Stimulated activated CD4-positive, alpha-beta T cell treated with anti-CD3 and anti-CD28 coated beads, Interleukin-4, amount 100 ng/mL, for 48 hours (primary cell): Measurements from ENCODE around the gene EPB41L2.
A peak's percentile ranks its signal among the peaks of the same experiment; 100 is the strongest.
"Not testable (repeated sequence)": the region's sequence is repeated elsewhere in the genome, so short reads cannot be mapped to it uniquely, and the experiment has no call there.

ENCODE experiments used
- DNase-seq, 2 donors: peaks; one replicate each; pipeline ENCODE4 v3.0.0-alpha.2; 2020; ENCODE audit warnings: low read depth in 2 of 2

EPB41L2 gene

GRCh38 chr6:130945401-130945919, 117.6 kb downstream of the EPB41L2 start:
- no peak for DNase-seq

- DNase-seq: no peak
These were observed 118.6 kb downstream of the EPB41L2 start for GRCh38 chr6:130944486-130944885.

GRCh38 chr6:130943738-130944137, 119.3 kb downstream of the EPB41L2 start:
- DNase-seq: no peak

- not testable (repeated sequence) for DNase-seq
These were observed 120.3 kb downstream of the EPB41L2 start for GRCh38 chr6:130942752-130943151.

- DNase-seq: no peak
These were observed 125.0 kb downstream of the EPB41L2 start for GRCh38 chr6:130937942-130938604.

- no peak for DNase-seq
These were observed 126.1 kb downstream of the EPB41L2 start for GRCh38 chr6:130936933-130937332.

- DNase-seq: no peak
These were observed 127.1 kb downstream of the EPB41L2 start for GRCh38 chr6:130935978-130936377.

- no peak for DNase-seq
These were observed 128.0 kb downstream of the EPB41L2 start for GRCh38 chr6:130934848-130935585.

GRCh38 chr6:130933712-130934200, 129.3 kb downstream of the EPB41L2 start:
- no peak for DNase-seq

- DNase-seq: no peak
These were observed 130.1 kb downstream of the EPB41L2 start for GRCh38 chr6:130932921-130933320.

- DNase-seq: no peak
These were observed 130.6 kb downstream of the EPB41L2 start for GRCh38 chr6:130932438-130932837.

- DNase-seq: no peak
These were observed 131.4 kb downstream of the EPB41L2 start for GRCh38 chr6:130931683-130932082.

- no peak for DNase-seq
These were observed 133.9 kb downstream of the EPB41L2 start for GRCh38 chr6:130929036-130929678.

- no peak for DNase-seq
These were observed 134.7 kb downstream of the EPB41L2 start for GRCh38 chr6:130928158-130928912.

- no peak for DNase-seq
These were observed 135.7 kb downstream of the EPB41L2 start for GRCh38 chr6:130927305-130927704.

- DNase-seq: no peak
These were observed 139.7 kb downstream of the EPB41L2 start for GRCh38 chr6:130923350-130923749.

GRCh38 chr6:130922922-130923321, 140.1 kb downstream of the EPB41L2 start:
- no peak for DNase-seq

- DNase-seq: no peak
These were observed 142.1 kb downstream of the EPB41L2 start for GRCh38 chr6:130920969-130921368.

- no peak for DNase-seq
These were observed 144.9 kb downstream of the EPB41L2 start for GRCh38 chr6:130918171-130918570.

- not testable (repeated sequence) for DNase-seq
These were observed 147.4 kb downstream of the EPB41L2 start for GRCh38 chr6:130915606-130916005.

- peak in 1 of 2 donors; percentile 14 for DNase-seq
These were observed 149.9 kb downstream of the EPB41L2 start for GRCh38 chr6:130913120-130913519.

GRCh38 chr6:130912434-130912833, 150.6 kb downstream of the EPB41L2 start:
- DNase-seq: no peak
